HEK293 (cell line): ENCODE measurements around the gene IL24.
A peak's percentile ranks its signal among the peaks of the same experiment; 100 is the strongest.

Source experiments
- CTCF ChIA-PET: fragments of 350-600 bp; formaldehyde crosslinking; extraction: SDS; loops from one replicate; lab custom pipeline; 2021; ENCODE audit warnings: antibody characterized with exemption; lab: Yijun Ruan, JAX
- POLR2A ChIA-PET: fragments of 300-600 bp; formaldehyde crosslinking; extraction: SDS; loops from one replicate; lab custom pipeline; 2020; ENCODE audit warnings: antibody characterized with exemption, inconsistent platforms; lab: Yijun Ruan, JAX
- H3K27ac ChIP-seq: fragments of 200-500 bp; sonication (Bioruptor generic); 2 replicates; pipeline ENCODE4 v1.5.1; 2014; ENCODE audit warnings: low read depth, low read length, control low read depth, inconsistent platforms; ENCODE audit errors: extremely low read depth
- H3K36me3 ChIP-seq, 2 experiments: fragments of 200-500 bp in 1 of 2; sonication (Bioruptor generic) in 1 of 2; 1 replicate in 1 of 2; 2 replicates in 1 of 2; pipeline ENCODE4 v1.5.1; 2014 to 2017; ENCODE audit warnings: inconsistent platforms in 2 of 2, low read length in 2 of 2; ENCODE audit not compliant: control insufficient read depth in 2 of 2, insufficient read depth in 1 of 2
- H3K4me1 ChIP-seq: fragments of 200-500 bp; sonication (Bioruptor generic); 2 replicates; pipeline ENCODE4 v1.5.1; 2014; ENCODE audit warnings: mild to moderate bottlenecking, low read length, inconsistent platforms; ENCODE audit not compliant: control insufficient read depth, insufficient read depth
- H3K4me3 ChIP-seq: 2 replicates; pipeline ENCODE4 v1.5.1; 2011; ENCODE audit warnings: low read depth, mild to moderate bottlenecking, control low read depth, low read length, moderate library complexity
- H3K9me3 ChIP-seq: fragments of 200-500 bp; sonication (Bioruptor generic); 2 replicates; pipeline ENCODE4 v1.5.1; 2014; ENCODE audit warnings: low read depth, low read length, inconsistent platforms; ENCODE audit not compliant: control insufficient read depth, insufficient read depth
- FEZF1 ChIP-seq: fragments of 450-650 bp; formaldehyde crosslinking; IDR thresholded peaks from 2 replicates; pipeline ENCODE4 v1.5.1; 2016; ENCODE audit warnings: missing biosample characterization, missing genetic modification characterization
- OSR2 ChIP-seq: fragments of 450-650 bp; formaldehyde crosslinking; IDR thresholded peaks from 2 replicates; pipeline ENCODE4 v1.5.1; 2016; ENCODE audit warnings: missing biosample characterization, missing genetic modification characterization
- PRDM10 ChIP-seq: fragments of 450-650 bp; formaldehyde crosslinking; IDR thresholded peaks from 2 replicates; pipeline ENCODE4 v1.5.1; 2016; ENCODE audit warnings: missing biosample characterization, missing genetic modification characterization
- TCF7L2 ChIP-seq: IDR thresholded peaks from 2 replicates; pipeline ENCODE4 v1.6.1; 2011; ENCODE audit warnings: low read depth, mild to moderate bottlenecking, inconsistent platforms, low read length, moderate library complexity, borderline replicate concordance
- ZBTB20 ChIP-seq: fragments of 450-650 bp; formaldehyde crosslinking; IDR thresholded peaks from 2 replicates; pipeline ENCODE4 v1.5.1; 2016; ENCODE audit warnings: missing biosample characterization, missing genetic modification characterization
- ZNF10 ChIP-seq: fragments of 450-650 bp; formaldehyde crosslinking; IDR thresholded peaks from 2 replicates; pipeline ENCODE4 v1.5.1; 2017; ENCODE audit warnings: missing biosample characterization, missing genetic modification characterization
- ZNF140 ChIP-seq: fragments of 450-650 bp; formaldehyde crosslinking; IDR thresholded peaks from 2 replicates; pipeline ENCODE4 v1.5.1; 2016; ENCODE audit warnings: missing biosample characterization, missing genetic modification characterization
- ZNF426 ChIP-seq: fragments of 450-650 bp; formaldehyde crosslinking; IDR thresholded peaks from 2 replicates; pipeline ENCODE4 v1.5.1; 2017; ENCODE audit warnings: missing biosample characterization, missing genetic modification characterization, mild to moderate bottlenecking, inconsistent platforms, moderate library complexity
- ZNF473 ChIP-seq: fragments of 450-650 bp; formaldehyde crosslinking; IDR thresholded peaks from 2 replicates; pipeline ENCODE4 v1.5.1; 2017; ENCODE audit warnings: missing biosample characterization, missing genetic modification characterization
- ZNF501 ChIP-seq: fragments of 450-650 bp; formaldehyde crosslinking; IDR thresholded peaks from 2 replicates; pipeline ENCODE4 v1.5.1; 2016; ENCODE audit warnings: missing biosample characterization, missing genetic modification characterization
- ZNF530 ChIP-seq: fragments of 450-650 bp; formaldehyde crosslinking; IDR thresholded peaks from 2 replicates; pipeline ENCODE4 v1.5.1; 2016; ENCODE audit warnings: low read depth, missing biosample characterization, missing genetic modification characterization
- ZNF623 ChIP-seq: fragments of 450-650 bp; formaldehyde crosslinking; IDR thresholded peaks from 2 replicates; pipeline ENCODE4 v1.5.1; 2016; ENCODE audit warnings: missing biosample characterization, missing genetic modification characterization
- ZNF76 ChIP-seq: fragments of 450-650 bp; formaldehyde crosslinking; IDR thresholded peaks from 2 replicates; pipeline ENCODE4; 2016; ENCODE audit warnings: low read depth, missing biosample characterization, missing genetic modification characterization, borderline replicate concordance
- ZSCAN30 ChIP-seq: fragments of 450-650 bp; IDR thresholded peaks from 2 replicates; pipeline ENCODE4 v1.5.1; 2018; ENCODE audit warnings: missing biosample characterization, mild to moderate bottlenecking, missing genetic modification characterization, moderate library complexity
- TF ChIP-seq, protein P1 (sequence below): fragments of 450-650 bp; formaldehyde crosslinking; conservative IDR thresholded peaks from 2 replicates; pipeline ENCODE4 v1.5.1; 2016; ENCODE audit warnings: low read depth, missing biosample characterization, missing genetic modification characterization
- TF ChIP-seq, protein P2 (sequence below): fragments of 450-650 bp; formaldehyde crosslinking; optimal IDR thresholded peaks from 2 replicates; pipeline ENCODE3; 2016; ENCODE audit warnings: missing biosample characterization, mild to moderate bottlenecking, missing genetic modification characterization

The IL24 gene

GRCh38 chr1:206909161-206909882, 12.1 kb downstream of the IL24 start (continued):
- TF ChIP-seq, protein P1, sequence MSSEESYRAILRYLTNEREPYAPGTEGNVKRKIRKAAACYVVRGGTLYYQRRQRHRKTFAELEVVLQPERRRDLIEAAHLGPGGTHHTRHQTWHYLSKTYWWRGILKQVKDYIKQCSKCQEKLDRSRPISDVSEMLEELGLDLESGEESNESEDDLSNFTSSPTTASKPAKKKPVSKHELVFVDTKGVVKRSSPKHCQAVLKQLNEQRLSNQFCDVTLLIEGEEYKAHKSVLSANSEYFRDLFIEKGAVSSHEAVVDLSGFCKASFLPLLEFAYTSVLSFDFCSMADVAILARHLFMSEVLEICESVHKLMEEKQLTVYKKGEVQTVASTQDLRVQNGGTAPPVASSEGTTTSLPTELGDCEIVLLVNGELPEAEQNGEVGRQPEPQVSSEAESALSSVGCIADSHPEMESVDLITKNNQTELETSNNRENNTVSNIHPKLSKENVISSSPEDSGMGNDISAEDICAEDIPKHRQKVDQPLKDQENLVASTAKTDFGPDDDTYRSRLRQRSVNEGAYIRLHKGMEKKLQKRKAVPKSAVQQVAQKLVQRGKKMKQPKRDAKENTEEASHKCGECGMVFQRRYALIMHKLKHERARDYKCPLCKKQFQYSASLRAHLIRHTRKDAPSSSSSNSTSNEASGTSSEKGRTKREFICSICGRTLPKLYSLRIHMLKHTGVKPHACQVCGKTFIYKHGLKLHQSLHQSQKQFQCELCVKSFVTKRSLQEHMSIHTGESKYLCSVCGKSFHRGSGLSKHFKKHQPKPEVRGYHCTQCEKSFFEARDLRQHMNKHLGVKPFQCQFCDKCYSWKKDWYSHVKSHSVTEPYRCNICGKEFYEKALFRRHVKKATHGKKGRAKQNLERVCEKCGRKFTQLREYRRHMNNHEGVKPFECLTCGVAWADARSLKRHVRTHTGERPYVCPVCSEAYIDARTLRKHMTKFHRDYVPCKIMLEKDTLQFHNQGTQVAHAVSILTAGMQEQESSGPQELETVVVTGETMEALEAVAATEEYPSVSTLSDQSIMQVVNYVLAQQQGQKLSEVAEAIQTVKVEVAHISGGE (tag by site-specific recombination), result peak; percentile 18; the same call in 1 of the 2 replicates
- TF ChIP-seq OSR2 (peak; percentile 41; the same call in 1 of the 2 replicates), FEZF1 (no peak)

DNA sequence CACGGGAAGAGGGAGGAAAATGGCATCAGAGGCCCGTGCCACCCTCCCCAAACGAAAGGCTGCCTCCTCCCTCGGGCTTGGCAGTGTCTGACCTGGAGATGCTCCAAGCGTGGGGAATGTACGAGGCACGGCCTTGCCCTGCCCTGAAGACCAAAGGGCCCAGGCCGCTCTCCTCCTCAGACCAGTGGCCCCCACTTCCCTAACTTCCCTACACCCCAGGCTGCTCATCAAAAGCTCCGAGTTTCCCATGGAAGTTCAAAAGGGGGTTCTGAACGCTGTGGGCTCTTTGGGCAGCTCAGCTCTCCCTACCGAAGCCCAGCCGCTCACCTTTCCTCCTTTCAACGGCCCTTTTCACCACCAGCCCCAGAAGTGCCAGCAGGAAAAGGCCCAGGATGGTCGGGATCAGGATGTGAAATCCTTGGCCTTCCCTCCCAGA, 12.7 kb downstream of the IL24 start:
- Histone ChIP-seq H3K4me1 (no peaks in the 10 kb centered on the region), H3K27ac (no peak overlapping the region; the same call in 1 of the 2 replicates), H3K9me3 (no peaks in the 10 kb centered on the region), H3K4me3 (peak overlapping the region; percentile 45), H3K36me3 (no peaks in the 10 kb centered on the region)
- ChIA-PET CTCF (interaction anchor here (0.6 to 3.1 kb wide), 17 partner anchors 9 to 897 kb away, joined by 3 to 22 read pairs (median 5); partner anchors contain the start of gene IL20), POLR2A (interaction anchor here (0.9 to 1.4 kb wide), 3 partner anchors 54 to 175 kb away, joined by 3 read pairs; no protein-coding TSS in a partner anchor)
- TF ChIP-seq ZNF76 (tag by site-specific recombination), result 0 out of 2 replicates have a peak, but pooled peaks have one; percentile 49
- no peak for TF ChIP-seq ZNF473 (tag by site-specific recombination)
- TF ChIP-seq ZNF501 (tag by site-specific recombination), result peak; percentile 9; the same call in 1 of the 2 replicates
- TF ChIP-seq TCF7L2, result no peak
- no peak for TF ChIP-seq ZNF530 (tag by site-specific recombination)
- TF ChIP-seq ZBTB20, result peak; percentile 82
- TF ChIP-seq, protein P2, sequence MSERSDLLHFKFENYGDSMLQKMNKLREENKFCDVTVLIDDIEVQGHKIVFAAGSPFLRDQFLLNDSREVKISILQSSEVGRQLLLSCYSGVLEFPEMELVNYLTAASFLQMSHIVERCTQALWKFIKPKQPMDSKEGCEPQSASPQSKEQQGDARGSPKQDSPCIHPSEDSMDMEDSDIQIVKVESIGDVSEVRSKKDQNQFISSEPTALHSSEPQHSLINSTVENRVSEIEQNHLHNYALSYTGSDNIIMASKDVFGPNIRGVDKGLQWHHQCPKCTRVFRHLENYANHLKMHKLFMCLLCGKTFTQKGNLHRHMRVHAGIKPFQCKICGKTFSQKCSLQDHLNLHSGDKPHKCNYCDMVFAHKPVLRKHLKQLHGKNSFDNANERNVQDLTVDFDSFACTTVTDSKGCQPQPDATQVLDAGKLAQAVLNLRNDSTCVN (tag by site-specific recombination), result peak; percentile 46
- no peak for TF ChIP-seq ZSCAN30 (tag by site-specific recombination)
- TF ChIP-seq ZNF10 (tag by site-specific recombination), result no peak
- no peak for TF ChIP-seq ZNF426 (tag by site-specific recombination)
- TF ChIP-seq PRDM10 (tag by site-specific recombination), result peak; percentile 98
- TF ChIP-seq ZNF140 (tag by site-specific recombination), result no peak
- no peak for TF ChIP-seq ZNF623 (tag by site-specific recombination)
